Adrenal gland (tissue), 12 donors: ENCODE results near the gene CNTNAP2. TPM values are rescaled to one million over a fixed set of nuclear protein-coding genes. Genes with fewer than 3 reads are reported as not detected.

Experiments used
- DNase-seq, 7 donors: peaks; one replicate each; pipeline ENCODE4 v3.0.0-alpha.2; 2019 to 2020
- H3K27ac ChIP-seq, 5 donors: fragments of 200-600 bp; sonication (generic) in 4 of 5; 1 replicate in 3 of 5; 2 replicates in 2 of 5; pipeline versions ENCODE4 v1.5.1 to v1.8.0; 2016 to 2020; ENCODE audit warnings: mild to moderate bottlenecking in 1 of 5
- H3K27me3 ChIP-seq: fragments of 200-600 bp; 2 replicates; pipeline ENCODE4 v1.8.0; 2021
- H3K36me3 ChIP-seq, 2 donors: fragments of 200-600 bp; replicated peaks in 1 of 2; 1 replicate in 1 of 2; 2 replicates in 1 of 2; pipeline versions ENCODE4 v1.5.1 to v1.8.0; 2018 to 2022
- H3K4me1 ChIP-seq, 2 donors: fragments of 200-600 bp; replicated peaks in 1 of 2; 1 replicate in 1 of 2; 2 replicates in 1 of 2; pipeline versions ENCODE4 v1.5.1 to v1.8.0; 2018 to 2021
- H3K4me3 ChIP-seq, 4 donors: fragments of 200-600 bp; sonication (generic) in 3 of 4; one replicate each; pipeline ENCODE4 v1.5.1; 2016 to 2018
- H3K9me3 ChIP-seq, 3 donors: fragments of 200-600 bp; sonication (generic) in 1 of 3; replicated peaks in 1 of 3; 1 replicate in 2 of 3; 2 replicates in 1 of 3; pipeline versions ENCODE4 v1.5.1 to v1.8.0; 2016 to 2021
- POLR2A ChIP-seq, 2 donors: fragments of 450-650 bp; IDR thresholded peaks; one replicate each; pipeline ENCODE4 v1.6.1; 2017; ENCODE audit warnings: antibody characterized with exemption in 2 of 2, mild to moderate bottlenecking in 2 of 2, moderate library complexity in 1 of 2
- WGBS, 4 donors: extraction: QIAGEN DNeasy Blood & Tissue Kit in 2 of 4; methylation state at CpG; one replicate each; pipeline versions ENCODE4 v1.1.5 to v1.1.7; 2013 to 2017; 5-methylcytosine and 5-hydroxymethylcytosine counted together
- intact Hi-C, 2 donors: fragments of 100-400 bp; cut with DNase I; formaldehyde crosslinking; loops; one replicate each; pipeline versions ENCODE4 v1.14.1 to v1.15.0; 2022 to 2023
- polyA plus RNA-seq, 3 donors: library from polyadenylated mRNA; stranded (reverse); fragments of 200-250 nt in 2 of 3; fragments of 350-450 nt in 1 of 3; fragmentation: Illumina TruSeq in 1 of 3; extraction: RNeasy Lipid Tissue Mini Kit (QIAGEN cat#74804) in 1 of 3; gene quantifications; one replicate each; pipeline ENCODE4 v1.2.3, GENCODE V29; 2013 to 2014
- total RNA-seq, 9 donors: library from RNA; depleted of rRNA in 4 of 9; stranded (reverse); fragments of >200 nt in 4 of 9; fragments of 120-200 nt in 1 of 9; fragmentation: NEBNext Ultra II Directional in 1 of 9; extraction: Animal tissue kit (Norgen Biotek cat#: 25700) in 1 of 9; gene quantifications; one replicate each; pipeline versions ENCODE4 v1.1.0 to v1.2.4, GENCODE V29; 2013 to 2023
- TF ChIP-seq, protein P1 (sequence below), 6 experiments: fragments of 450-650 bp in 4 of 6; fragments of 200-600 bp in 2 of 6; sonication (generic) in 1 of 6; IDR thresholded peaks; 1 replicate in 5 of 6; 2 replicates in 1 of 6; pipeline versions ENCODE4 v1.5.1 to v1.8.0; 2016 to 2021; ENCODE audit warnings: antibody characterized with exemption in 6 of 6, mild to moderate bottlenecking in 2 of 6, moderate library complexity in 1 of 6
- donor health status: healthy with polysubstance abuse.
- donor health status: Bipolar disorder and iron deficiency.
- donor health status: DM: yes; HTN: yes; CAD: no.
- donor health status: DM: no; HTN: no; CAD: no.
- donor health status: DM: no; HTN: no; CAD: no.
- donor health status: DM: yes; HTN: yes; CAD: no.

CNTNAP2 gene
- total and polyA plus RNA-seq, 12 donors = 0.14 to 6.3 (median 1.8) TPM; not detected in 2

DNA sequence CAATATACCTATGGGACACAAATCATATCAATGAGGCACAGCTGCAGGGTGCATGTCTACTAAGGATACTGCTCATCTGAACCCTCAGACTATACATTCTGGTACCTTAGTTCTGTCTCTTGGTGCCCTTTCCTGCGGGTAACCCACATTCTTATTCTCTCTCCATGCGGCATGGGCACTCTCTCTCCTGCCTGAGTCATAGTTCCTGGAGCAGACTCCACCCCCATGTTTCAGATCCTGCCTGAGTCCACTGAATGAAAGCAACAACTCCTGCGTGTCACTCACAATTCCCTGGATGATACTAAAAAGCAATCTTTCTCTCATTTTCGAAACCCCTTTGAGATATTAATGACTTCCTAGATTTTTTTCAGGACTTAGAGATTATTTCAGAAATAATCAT lies 1820.8 kb downstream of the CNTNAP2 start:
- WGBS, 4 donors = 51 to 65% (median 62%) methylated on average over 4 of the region's 4 CpGs
- TF ChIP-seq, protein P1, sequence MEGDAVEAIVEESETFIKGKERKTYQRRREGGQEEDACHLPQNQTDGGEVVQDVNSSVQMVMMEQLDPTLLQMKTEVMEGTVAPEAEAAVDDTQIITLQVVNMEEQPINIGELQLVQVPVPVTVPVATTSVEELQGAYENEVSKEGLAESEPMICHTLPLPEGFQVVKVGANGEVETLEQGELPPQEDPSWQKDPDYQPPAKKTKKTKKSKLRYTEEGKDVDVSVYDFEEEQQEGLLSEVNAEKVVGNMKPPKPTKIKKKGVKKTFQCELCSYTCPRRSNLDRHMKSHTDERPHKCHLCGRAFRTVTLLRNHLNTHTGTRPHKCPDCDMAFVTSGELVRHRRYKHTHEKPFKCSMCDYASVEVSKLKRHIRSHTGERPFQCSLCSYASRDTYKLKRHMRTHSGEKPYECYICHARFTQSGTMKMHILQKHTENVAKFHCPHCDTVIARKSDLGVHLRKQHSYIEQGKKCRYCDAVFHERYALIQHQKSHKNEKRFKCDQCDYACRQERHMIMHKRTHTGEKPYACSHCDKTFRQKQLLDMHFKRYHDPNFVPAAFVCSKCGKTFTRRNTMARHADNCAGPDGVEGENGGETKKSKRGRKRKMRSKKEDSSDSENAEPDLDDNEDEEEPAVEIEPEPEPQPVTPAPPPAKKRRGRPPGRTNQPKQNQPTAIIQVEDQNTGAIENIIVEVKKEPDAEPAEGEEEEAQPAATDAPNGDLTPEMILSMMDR (IDR thresholded peaks at IDR 0.05) = no peak
- TF ChIP-seq POLR2A (IDR thresholded peaks at IDR 0.05) = no peak
- intact Hi-C loops = no loop called here

GRCh38 chr7:147941381-147941780 lies 1824.8 kb downstream of the CNTNAP2 start:
- Histone ChIP-seq H3K4me1 (no peaks in the 10 kb centered on the region), H3K27ac (no peak overlapping the region), H3K27me3 (no peaks in the 10 kb centered on the region), H3K9me3 (no peaks in the 10 kb centered on the region), H3K4me3 (no peak overlapping the region), H3K36me3 (no peaks in the 10 kb centered on the region)
- TF ChIP-seq POLR2A (IDR thresholded peaks at IDR 0.05) = no peak
- TF ChIP-seq, protein P1 (IDR thresholded peaks at IDR 0.05) = no peak
- DNase-seq = no peak
- WGBS, 4 donors = 60 to 74% (median 64%) methylated on average over 3 of the region's 3 CpGs
- intact Hi-C loops = no loop called here

More for the DNA sequence above, 1820.8 kb downstream of the CNTNAP2 start:
- Histone ChIP-seq H3K27ac (no peak overlapping the region), H3K4me1 (no peaks in the 10 kb centered on the region), H3K4me3 (no peak overlapping the region), H3K36me3 (no peaks in the 10 kb centered on the region), H3K9me3 (no peaks in the 10 kb centered on the region), H3K27me3 (no peaks in the 10 kb centered on the region)
- peak in 2 of 7 donors; percentile 8 to 19 for DNase-seq

DNA sequence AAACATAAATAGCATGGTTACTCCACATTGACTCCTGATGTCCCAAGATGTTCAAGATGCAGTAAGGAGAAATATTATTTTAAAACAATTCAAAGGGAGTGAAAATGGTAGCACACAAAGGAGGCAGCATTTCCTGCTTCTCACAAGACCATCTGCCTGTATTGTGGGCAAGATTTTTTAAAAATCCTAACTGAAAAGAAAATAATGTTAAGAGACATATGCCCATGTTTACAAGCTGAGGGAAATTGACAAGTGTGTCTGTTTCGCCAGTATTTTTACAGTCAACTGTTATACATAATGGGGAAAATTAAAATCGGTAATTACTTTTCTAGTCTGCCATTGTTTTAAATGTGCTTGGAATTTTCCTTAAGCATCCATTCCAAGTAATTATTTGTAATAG lies 1827.7 kb downstream of the CNTNAP2 start:
- Histone ChIP-seq H3K36me3 (no peaks in the 10 kb centered on the region), H3K27me3 (no peaks in the 10 kb centered on the region), H3K4me3 (no peak overlapping the region), H3K4me1 (no peaks in the 10 kb centered on the region), H3K9me3 (no peaks in the 10 kb centered on the region), H3K27ac (no peak overlapping the region)
- DNase-seq = no peak
- intact Hi-C loops = no loop called here
- no peak for TF ChIP-seq POLR2A (IDR thresholded peaks at IDR 0.05)
- 73 to 82% (median 81%) methylated on average over 2 of the region's 2 CpGs for WGBS, 4 donors

- H3K4me3 ChIP-seq = no peak overlapping the region
- no peak overlapping the region for H3K27ac ChIP-seq
- WGBS, 4 donors = 78 to 83% (median 82%) methylated on average over 6 of the region's 6 CpGs
- no peaks in the 10 kb centered on the region for H3K27me3 ChIP-seq
- no peaks in the 10 kb centered on the region for H3K9me3 ChIP-seq
- intact Hi-C loops = no loop called here
- no peak for DNase-seq
- no peak for TF ChIP-seq POLR2A (IDR thresholded peaks at IDR 0.05)
- TF ChIP-seq, protein P1 (IDR thresholded peaks at IDR 0.05) = no peak
- H3K36me3 ChIP-seq = no peaks in the 10 kb centered on the region
- H3K4me1 ChIP-seq = no peaks in the 10 kb centered on the region
Measured at GRCh38 chr7:147952918-147953317, 1836.3 kb downstream of the CNTNAP2 start.

GRCh38 chr7:147968046-147968610 lies 1851.5 kb downstream of the CNTNAP2 start:
- H3K27ac ChIP-seq = no peak overlapping the region
- no peaks in the 10 kb centered on the region for H3K9me3 ChIP-seq
- H3K4me1 ChIP-seq = no peaks in the 10 kb centered on the region
- TF ChIP-seq, protein P1 (IDR thresholded peaks at IDR 0.05) = no peak
- TF ChIP-seq POLR2A (IDR thresholded peaks at IDR 0.05) = no peak
- no peak overlapping the region for H3K4me3 ChIP-seq
- H3K27me3 ChIP-seq = no peaks in the 10 kb centered on the region
- no peaks in the 10 kb centered on the region for H3K36me3 ChIP-seq
- no peak for DNase-seq
- WGBS, 4 donors = 66 to 81% (median 72%) methylated on average over 5 of the region's 5 CpGs
- intact Hi-C loops = no loop called here
